Measurements from ENCODE around the gene CCDC24. TPM values are rescaled to one million over a fixed set of nuclear protein-coding genes. Genes with fewer than 3 reads are reported as not detected.
A peak's percentile ranks its signal among the peaks of the same experiment; 100 is the strongest.

CCDC24 gene
- total and polyA plus RNA-seq, 8 donors, result 9.9 to 17.7 (median 12.9) TPM

- ATAC-seq, result no peak
- intact Hi-C loops (cut with DNase I), result no loop called here
Measured at GRCh38 chr1:43977376-43978263, 13.8 kb upstream of the CCDC24 start.

GRCh38 chr1:43978264-43978550, 13.2 kb upstream of the CCDC24 start:
- Histone ChIP-seq H3K4me1 (peaks cover 36 to 80% of the 10 kb centered on the region in 2 donors), H3K36me3 (peaks cover 5 to 26% of the 10 kb centered on the region in 2 donors), H3K4me3 (peak overlapping the region in 1 of 2 donors; percentile 45), H3K27ac (no peak overlapping the region), H3K9me3 (no peaks in the 10 kb centered on the region), H3K27me3 (no peaks in the 10 kb centered on the region)
- no peak for TF ChIP-seq CTCF (IDR thresholded peaks at IDR 0.05)
- ATAC-seq (no peak), DNase-seq (no peak)
- intact Hi-C loops (cut with DNase I), result no loop called here

More at GRCh38 chr1:43977376-43978263, 13.8 kb upstream of the CCDC24 start:
- Histone ChIP-seq H3K9me3 (no peaks in the 10 kb centered on the region), H3K36me3 (peaks cover 5 to 32% of the 10 kb centered on the region in 2 donors), H3K4me3 (peak overlapping the region in 1 of 2 donors; percentile 87), H3K4me1 (peaks cover 36 to 74% of the 10 kb centered on the region in 2 donors), H3K27me3 (no peaks in the 10 kb centered on the region), H3K27ac (no peak overlapping the region)
- DNase-seq, result peak in 1 of 4 donors; percentile 41
- no peak for TF ChIP-seq CTCF (IDR thresholded peaks at IDR 0.05)

GRCh38 chr1:43978551-43979260, 12.7 kb upstream of the CCDC24 start, which contains the start of gene B4GALT2:
B4GALT2 (plus strand) TSS chr1:43979210; CDS start chr1:43981161, 1,951 bp downstream.
- peak in 3 of 4 donors; percentile 34 to 88 (median 48) for DNase-seq

GRCh38 chr1:43979261-43979527, 12.2 kb upstream of the CCDC24 start:
- H3K36me3 ChIP-seq, result peaks cover 5 to 26% of the 10 kb centered on the region in 2 donors
- peak overlapping the region; percentile 39 to 70 for H3K27ac ChIP-seq
- H3K4me1 ChIP-seq, result peaks cover 34 to 76% of the 10 kb centered on the region in 2 donors
- H3K4me3 ChIP-seq, result peak overlapping the region; percentile 43 to 63
- DNase-seq (no peak), ATAC-seq (no peak)
- no peak for TF ChIP-seq CTCF (IDR thresholded peaks at IDR 0.05)
- H3K27me3 ChIP-seq, result no peaks in the 10 kb centered on the region
- H3K9me3 ChIP-seq, result no peaks in the 10 kb centered on the region
- intact Hi-C loops (cut with DNase I), result no loop called here

More at GRCh38 chr1:43978551-43979260, 12.7 kb upstream of the CCDC24 start, which contains the start of gene B4GALT2:
- H3K4me3 ChIP-seq, result peak within 1 kb of the TSS; percentile 43 to 63
- no peak for TF ChIP-seq CTCF (IDR thresholded peaks at IDR 0.05)
- H3K4me1 ChIP-seq, result peaks cover 36 to 81% of the 10 kb centered on the region in 2 donors
- H3K27ac ChIP-seq, result peak within 1 kb of the TSS; percentile 39 to 70
- peaks cover 5 to 25% of the 10 kb centered on the region in 2 donors for H3K36me3 ChIP-seq
- no peak for ATAC-seq
- intact Hi-C loops (cut with DNase I), result no loop called here
- no peaks in the 10 kb centered on the region for H3K27me3 ChIP-seq
- no peaks in the 10 kb centered on the region for H3K9me3 ChIP-seq

All from left lung (tissue), 10 donors.